Transverse colon (tissue), 4 donors: ENCODE measurements around the gene HYAL2. TPM values are rescaled to one million over a fixed set of nuclear protein-coding genes. Genes with fewer than 3 reads are reported as not detected.
A peak's percentile ranks its signal among the peaks of the same experiment; 100 is the strongest.

Source experiments
- DNase-seq: peaks from one replicate; pipeline ENCODE4 v3.0.0-alpha.2; 2019
- H3K27ac ChIP-seq, 4 donors: fragments of 200-600 bp; sonication (generic); 2 replicates each; pipeline ENCODE4 v1.5.1; 2016 to 2018; ENCODE audit warnings: inconsistent platforms in 4 of 4
- H3K27me3 ChIP-seq: fragments of 200-600 bp; sonication (generic); 2 replicates; pipeline ENCODE4 v1.5.1; 2017; ENCODE audit warnings: inconsistent platforms
- H3K36me3 ChIP-seq, 4 donors: fragments of 200-600 bp; sonication (generic); 2 replicates each; pipeline ENCODE4 v1.5.1; 2017 to 2019; ENCODE audit warnings: inconsistent platforms in 4 of 4
- H3K4me1 ChIP-seq, 4 donors: fragments of 200-600 bp; sonication (generic); 2 replicates each; pipeline ENCODE4 v1.5.1; 2017 to 2020; ENCODE audit warnings: inconsistent platforms in 4 of 4
- H3K4me3 ChIP-seq, 4 donors: fragments of 200-600 bp; sonication (generic); 1 replicate in 1 of 4; 2 replicates in 3 of 4; pipeline versions ENCODE4 v1.5.1 to v1.6.1; 2017 to 2019; ENCODE audit warnings: inconsistent platforms in 4 of 4
- H3K9me3 ChIP-seq, 2 donors: fragments of 200-600 bp; sonication (generic); 2 replicates each; pipeline ENCODE4 v1.5.1; 2017 to 2019; ENCODE audit warnings: inconsistent platforms in 2 of 2
- CTCF ChIP-seq, 5 experiments: fragments of 200-600 bp in 3 of 5; fragments of 450-650 bp in 2 of 5; sonication (generic) in 3 of 5; IDR thresholded peaks; 1 replicate in 2 of 5; 2 replicates in 3 of 5; pipeline ENCODE4 v1.5.1; 2016 to 2017; ENCODE audit warnings: antibody characterized with exemption in 5 of 5, inconsistent platforms in 3 of 5, mild to moderate bottlenecking in 2 of 5, moderate library complexity in 1 of 5
- EP300 ChIP-seq: sonication (generic); formaldehyde crosslinking; IDR thresholded peaks from one replicate; pipeline ENCODE4 v1.6.1; 2017; ENCODE audit warnings: antibody characterized with exemption, low read depth
- POLR2A ChIP-seq: fragments of 450-650 bp; IDR thresholded peaks from one replicate; pipeline ENCODE4 v1.6.1; 2016; ENCODE audit warnings: antibody characterized with exemption, mild to moderate bottlenecking, moderate library complexity
- POLR2AphosphoS5 ChIP-seq, 3 donors: sonication (generic); formaldehyde crosslinking; IDR thresholded peaks; one replicate each; pipeline ENCODE4 v1.6.1; 2016; ENCODE audit warnings: antibody characterized with exemption in 3 of 3
- WGBS, 2 donors: methylation state at CpG; one replicate each; pipeline ENCODE4 v1.1.5; 2018; ENCODE audit warnings: low coverage in 1 of 2; 5-methylcytosine and 5-hydroxymethylcytosine counted together
- in situ Hi-C, 4 donors: fragments of 200-750 bp; cut with MboI; loops; one replicate each; pipeline versions ENCODE4 v1.15.0 to v1.15.1; 2017; ENCODE audit warnings: low sequenced_read_pairs in 3 of 4, low pct_ligation_motif_present in 1 of 4, low pct_unique_long_range_greater_than_20kb in 1 of 4
- intact Hi-C: fragments of 100-400 bp; cut with DNase I; formaldehyde crosslinking; loops from one replicate; pipeline ENCODE4 v1.15.1; 2023; ENCODE audit warnings: low total_unique reads
- total RNA-seq, 4 donors: library from RNA; depleted of rRNA; stranded (reverse); fragments of >200 nt; gene quantifications; one replicate each; pipeline ENCODE4 v1.1.0, GENCODE V29; 2016

HYAL2 gene
- total RNA-seq, 4 donors from 2014 or later = 18.7 to 51.1 (median 32.0) TPM

GRCh38 chr3:50337175-50337861 is 14.8 kb upstream of the HYAL2 start:
- intact Hi-C loops = loop anchor here (10.0 kb wide), 1 partner anchor 1947 kb away; the partner anchor contains the start of gene GLYCTK
- WGBS, 2 donors = 0% methylated on average over 71 of the region's 79 CpGs; no CpG with 5 or more reads in 1 of the 2 donors
- in situ Hi-C loops = no loop called here

DNA sequence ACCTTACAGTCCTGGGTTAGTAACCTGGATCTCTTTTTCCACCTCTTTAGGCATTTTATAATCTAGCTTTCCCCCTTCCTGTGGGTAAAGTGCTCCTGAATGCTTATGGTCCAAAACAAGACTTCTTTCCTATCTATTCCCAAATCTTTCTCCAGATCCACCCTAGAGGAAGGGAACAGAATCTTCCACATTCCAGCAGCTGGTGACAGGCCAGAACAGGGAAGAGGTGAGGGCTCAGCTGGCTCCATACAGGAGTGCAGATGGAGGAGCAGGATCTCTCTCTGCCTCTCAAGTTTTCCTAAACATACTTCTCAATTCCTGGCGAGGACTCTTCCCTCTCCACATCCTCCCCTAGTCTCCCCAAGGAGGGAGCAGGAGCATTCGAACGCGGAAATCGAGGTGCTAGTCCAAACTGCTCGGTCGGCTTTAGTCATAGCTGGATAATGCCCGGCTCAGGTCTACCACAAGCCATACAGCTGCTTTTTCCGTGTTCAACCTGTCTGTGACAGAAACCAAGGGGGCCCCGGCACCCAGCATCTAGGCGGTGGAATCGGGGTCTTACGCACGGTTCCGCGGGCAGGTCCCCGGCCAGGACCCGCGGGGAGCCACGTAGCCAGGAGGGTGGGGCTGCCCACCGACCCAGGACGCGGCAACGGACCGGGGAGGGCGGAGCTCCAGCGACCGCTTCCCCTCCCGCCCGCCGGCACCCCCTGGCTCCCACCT is 14.1 kb upstream of the HYAL2 start:
- DNase-seq = no peak
- Histone ChIP-seq H3K27me3 (no peaks in the 10 kb centered on the region), H3K27ac (peak overlapping the region; percentile 93 to 99 (median 98)), H3K4me3 (peak overlapping the region; percentile 49 to 91 (median 60)), H3K9me3 (no peaks in the 10 kb centered on the region), H3K36me3 (peaks cover 0 to 1% (median under 1%) of the 10 kb centered on the region in 4 donors), H3K4me1 (peaks cover 26 to 71% (median 58%) of the 10 kb centered on the region in 4 donors)
- in situ Hi-C loops (no loop called here), intact Hi-C loops (loop anchor here (10.0 kb wide), 1 partner anchor 1948 kb away; the partner anchor contains the start of gene GLYCTK)
- 1% methylated on average over 21 of the region's 31 CpGs; no CpG with 5 or more reads in 1 of the 2 donors for WGBS, 2 donors
- TF ChIP-seq EP300 (no peak), CTCF (IDR thresholded peaks at IDR 0.05) (peak in 1 of 5 experiments; percentile 26)

More at GRCh38 chr3:50337175-50337861, 14.8 kb upstream of the HYAL2 start:
- Histone ChIP-seq H3K9me3 (no peaks in the 10 kb centered on the region), H3K4me3 (peak overlapping the region; percentile 49 to 91 (median 60)), H3K27ac (peak overlapping the region; percentile 93 to 99 (median 98)), H3K27me3 (no peaks in the 10 kb centered on the region), H3K4me1 (peaks cover 26 to 74% (median 59%) of the 10 kb centered on the region in 4 donors), H3K36me3 (no peaks in the 10 kb centered on the region)
- DNase-seq = peak; percentile 100
- TF ChIP-seq POLR2A (peak; percentile 92), POLR2AphosphoS5 (IDR thresholded peaks at IDR 0.05) (peak; percentile 97 to 98 (median 97)), EP300 (peak; percentile 1), CTCF (IDR thresholded peaks at IDR 0.05) (no peak)

DNA sequence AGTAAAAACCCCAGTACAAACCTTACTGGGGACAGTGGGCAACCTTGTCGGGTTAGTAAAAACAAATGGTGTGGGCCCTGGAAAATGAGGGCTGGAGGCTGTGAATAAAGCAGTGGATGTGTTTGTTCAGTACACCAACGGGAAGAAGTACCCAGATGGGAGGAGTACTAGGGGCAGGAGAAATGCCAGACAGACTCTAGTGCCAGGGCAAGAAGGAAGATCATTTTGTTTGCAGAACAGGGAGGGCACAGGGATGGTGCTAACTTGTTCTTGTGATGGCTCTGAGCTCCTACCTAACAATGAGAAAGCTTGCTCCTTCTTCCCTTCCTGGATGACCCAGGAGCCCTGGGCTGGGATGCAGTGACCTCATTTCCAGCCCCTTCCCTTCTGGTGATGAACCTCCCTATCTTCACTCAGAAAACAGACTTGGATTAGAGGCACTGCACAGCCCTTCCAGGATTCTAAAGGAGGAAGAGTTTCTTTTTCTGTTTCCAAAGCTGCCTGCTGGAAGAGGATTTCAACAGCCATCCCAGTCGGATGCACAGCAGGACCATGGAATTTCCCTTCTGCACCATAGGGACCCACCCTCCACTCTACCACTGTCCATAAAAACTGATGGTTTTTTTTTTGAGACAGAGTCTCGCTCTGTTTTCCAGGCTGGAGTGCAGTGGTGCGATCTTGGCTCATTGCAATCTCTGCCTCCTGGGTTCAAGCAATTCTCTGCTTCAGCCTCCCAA is 12.0 kb upstream of the HYAL2 start:
- 44 to 60% methylated on average over 2 to 5 of the region's 5 CpGs for WGBS, 2 donors
- Histone ChIP-seq H3K27ac (peak overlapping the region; percentile 93 to 99 (median 98)), H3K27me3 (no peaks in the 10 kb centered on the region), H3K4me3 (no peak overlapping the region), H3K9me3 (no peaks in the 10 kb centered on the region), H3K4me1 (peaks cover 20 to 50% (median 43%) of the 10 kb centered on the region in 4 donors), H3K36me3 (peaks cover 0 to 21% (median 5%) of the 10 kb centered on the region in 4 donors)
- in situ Hi-C loops = no loop called here
- intact Hi-C loops = loop anchor here (10.0 kb wide), 1 partner anchor 1950 kb away; the partner anchor contains the start of gene GLYCTK
- TF ChIP-seq POLR2AphosphoS5 (IDR thresholded peaks at IDR 0.05) = no peak
- no peak for TF ChIP-seq EP300
- no peak for TF ChIP-seq CTCF (IDR thresholded peaks at IDR 0.05)
- TF ChIP-seq POLR2A = no peak
- DNase-seq = no peak
